ENCODE results near the gene AKT2.
A peak's percentile ranks its signal among the peaks of the same experiment; 100 is the strongest.

The AKT2 gene

GRCh38 chr19:40216013-40216776, 69.0 kb downstream of the AKT2 start:
- DNase-seq, result no peak

DNA sequence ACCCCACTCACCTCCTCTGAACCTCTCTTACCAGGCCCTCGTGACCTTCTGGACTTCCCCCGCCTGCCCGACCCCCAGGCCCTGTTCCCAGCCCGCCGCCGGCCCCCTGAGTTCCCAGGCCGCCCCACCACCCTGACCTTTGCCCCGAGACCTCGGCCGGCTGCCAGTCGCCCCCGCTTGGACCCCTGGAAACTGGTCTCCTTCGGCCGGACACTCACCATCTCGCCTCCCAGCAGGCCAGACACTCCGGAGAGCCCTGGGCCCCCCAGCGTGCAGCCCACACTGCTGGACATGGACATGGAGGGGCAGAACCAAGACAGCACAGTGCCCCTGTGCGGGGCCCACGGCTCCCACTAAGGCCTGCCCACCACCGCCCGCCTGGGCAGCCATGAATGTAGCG, 70.2 kb downstream of the AKT2 start:
- DNase-seq, result no peak

DNA sequence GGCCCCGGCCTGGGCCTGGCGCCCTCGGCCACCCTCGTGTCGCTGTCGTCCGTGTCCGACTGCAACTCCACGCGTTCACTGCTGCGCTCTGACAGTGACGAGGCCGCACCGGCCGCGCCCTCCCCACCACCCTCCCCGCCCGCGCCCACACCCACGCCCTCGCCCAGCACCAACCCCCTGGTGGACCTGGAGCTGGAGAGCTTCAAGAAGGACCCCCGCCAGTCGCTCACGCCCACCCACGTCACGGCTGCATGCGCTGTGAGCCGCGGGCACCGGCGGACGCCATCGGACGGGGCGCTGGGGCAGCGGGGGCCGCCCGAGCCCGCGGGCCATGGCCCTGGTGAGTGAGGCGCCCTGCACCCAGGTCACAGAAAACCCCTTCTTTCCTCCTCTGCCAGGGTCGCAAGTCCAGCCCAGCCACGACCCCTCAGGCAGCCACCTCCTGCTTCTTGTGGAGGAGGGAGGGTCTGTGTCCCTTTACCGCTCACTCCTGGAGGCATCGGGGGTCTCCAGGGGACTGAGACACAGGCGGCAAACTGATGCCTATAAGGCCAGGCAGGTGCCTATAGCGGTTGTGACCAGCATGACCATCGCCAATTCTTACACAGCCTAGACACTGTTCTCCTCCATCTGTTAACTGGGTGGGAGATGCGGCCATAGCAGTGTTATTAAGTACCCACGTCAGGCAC, 71.1 kb downstream of the AKT2 start:
- no peak for DNase-seq

GRCh38 chr19:40213251-40213829, 71.8 kb downstream of the AKT2 start:
- DNase-seq, result no peak

DNA sequence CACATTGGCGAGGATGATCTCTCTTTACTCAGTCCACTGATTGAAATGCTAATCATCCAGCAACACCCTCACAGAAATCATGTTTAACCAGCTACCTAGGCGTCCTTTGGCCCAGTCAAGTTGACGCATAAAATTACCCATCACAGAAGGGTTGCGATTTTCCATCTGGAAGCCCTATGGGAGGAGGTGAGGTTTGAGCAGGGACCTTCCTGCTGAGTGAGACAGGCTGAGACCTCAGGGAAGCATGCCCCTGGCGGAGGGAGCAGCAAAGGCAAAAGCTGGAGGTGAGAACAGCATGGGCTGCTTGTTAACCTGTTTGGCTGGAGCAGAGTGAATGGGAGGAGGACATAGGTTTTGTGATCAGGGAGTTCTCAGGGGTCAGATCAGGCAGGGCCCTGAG, 74.3 kb downstream of the AKT2 start:
- no peak for DNase-seq

GRCh38 chr19:40208602-40209001, 76.5 kb downstream of the AKT2 start:
- DNase-seq, result no peak

- no peak for DNase-seq
Measured at GRCh38 chr19:40205760-40206159, 79.4 kb downstream of the AKT2 start.

DNA sequence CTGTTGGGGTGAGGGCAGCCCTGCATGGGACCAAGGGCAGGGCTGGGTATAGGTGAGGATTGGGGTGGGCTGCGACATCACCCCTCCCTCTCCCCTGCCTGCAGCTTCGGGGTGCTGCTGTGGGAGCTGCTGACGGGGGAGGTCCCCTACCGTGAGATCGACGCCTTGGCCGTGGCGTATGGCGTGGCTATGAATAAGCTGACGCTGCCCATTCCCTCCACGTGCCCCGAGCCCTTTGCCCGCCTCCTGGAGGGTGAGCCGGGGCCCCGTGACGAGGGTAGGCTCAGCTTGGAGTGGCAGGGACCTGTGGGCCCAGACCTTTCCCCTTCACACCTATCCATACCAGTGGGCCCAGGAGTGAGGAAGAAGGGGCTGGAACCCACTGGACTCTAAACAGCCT, 80.8 kb downstream of the AKT2 start:
- DNase-seq, result no peak

- DNase-seq, result no peak
Measured at GRCh38 chr19:40200341-40201099, 84.6 kb downstream of the AKT2 start.

DNA sequence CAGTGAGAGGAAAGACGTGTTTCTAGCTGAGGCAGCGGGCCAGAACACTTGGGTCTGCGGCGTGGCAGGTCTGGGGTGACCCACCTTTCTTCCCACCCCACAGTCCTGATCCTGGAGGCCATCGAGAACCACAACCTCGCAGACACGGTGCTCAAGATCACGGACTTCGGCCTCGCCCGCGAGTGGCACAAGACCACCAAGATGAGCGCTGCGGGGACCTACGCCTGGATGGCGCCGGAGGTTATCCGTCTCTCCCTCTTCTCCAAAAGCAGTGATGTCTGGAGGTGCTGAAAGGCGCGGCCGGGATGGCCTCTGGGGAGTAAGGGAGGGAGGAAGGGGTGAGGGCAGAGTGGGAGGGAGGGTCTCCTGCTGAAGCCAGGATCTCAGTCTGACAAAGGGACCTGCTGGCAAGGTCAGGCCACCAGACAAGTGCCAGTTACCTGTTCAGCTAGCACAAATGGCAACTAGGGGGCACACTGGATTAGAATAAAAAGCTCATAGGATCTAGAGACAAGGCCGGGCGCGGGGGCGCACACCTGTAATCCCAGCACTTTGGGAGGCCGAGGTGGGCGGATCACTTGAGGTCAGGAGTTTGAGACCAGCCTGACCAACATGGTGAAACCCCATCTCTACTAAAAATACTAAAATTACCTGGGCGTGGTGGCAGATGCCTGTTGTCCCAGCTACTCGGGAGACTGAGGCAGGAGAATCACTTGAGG, 86.7 kb downstream of the AKT2 start:
- DNase-seq, result no peak

DNA sequence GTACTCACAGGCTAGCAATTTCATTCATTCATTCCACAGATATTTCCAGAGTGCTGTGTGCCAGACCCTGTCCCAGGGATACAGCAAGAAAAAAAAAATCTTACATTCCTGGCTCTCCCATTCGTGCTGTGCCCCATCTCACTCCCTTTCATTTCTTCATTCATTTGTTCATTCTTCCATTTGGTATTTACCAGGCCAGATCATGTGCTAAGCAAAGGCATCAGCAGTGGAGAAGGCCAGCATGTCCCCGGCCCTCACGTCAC, 91.6 kb downstream of the AKT2 start:
- no peak for DNase-seq

- no peak for DNase-seq
Measured at GRCh38 chr19:40192758-40193586, 92.2 kb downstream of the AKT2 start.

DNA sequence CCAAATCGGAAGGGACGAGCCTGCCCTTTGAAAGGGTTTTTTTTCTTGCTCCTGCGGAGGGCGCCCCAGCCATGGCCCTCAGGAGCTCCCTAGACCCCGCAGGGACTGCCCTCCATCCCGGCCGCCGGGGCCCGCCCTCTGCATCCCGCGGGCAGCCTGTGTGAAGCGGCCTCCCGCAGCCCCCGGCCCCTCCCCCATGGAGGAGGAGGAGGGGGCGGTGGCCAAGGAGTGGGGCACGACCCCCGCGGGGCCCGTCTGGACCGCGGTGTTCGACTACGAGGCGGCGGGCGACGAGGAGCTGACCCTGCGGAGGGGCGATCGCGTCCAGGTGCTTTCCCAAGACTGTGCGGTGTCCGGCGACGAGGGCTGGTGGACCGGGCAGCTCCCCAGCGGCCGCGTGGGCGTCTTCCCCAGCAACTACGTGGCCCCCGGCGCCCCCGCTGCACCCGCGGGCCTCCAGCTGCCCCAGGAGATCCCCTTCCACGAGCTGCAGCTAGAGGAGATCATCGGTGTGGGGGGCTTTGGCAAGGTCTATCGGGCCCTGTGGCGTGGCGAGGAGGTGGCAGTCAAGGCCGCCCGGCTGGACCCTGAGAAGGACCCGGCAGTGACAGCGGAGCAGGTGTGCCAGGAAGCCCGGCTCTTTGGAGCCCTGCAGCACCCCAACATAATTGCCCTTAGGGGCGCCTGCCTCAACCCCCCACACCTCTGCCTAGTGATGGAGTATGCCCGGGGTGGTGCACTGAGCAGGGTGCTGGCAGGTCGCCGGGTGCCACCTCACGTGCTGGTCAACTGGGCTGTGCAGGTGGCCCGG, 93.1 kb downstream of the AKT2 start:
- peak; percentile 31 for DNase-seq

- DNase-seq, result peak; percentile 82
Measured at GRCh38 chr19:40190891-40191835, 94.0 kb downstream of the AKT2 start, which contains the start of gene MAP3K10. TSS of gene MAP3K10 (plus strand) at chr19:40191426. CDS start at chr19:40192032, 606 bp downstream.

- no peak for DNase-seq
Measured at GRCh38 chr19:40184273-40184672, 100.9 kb downstream of the AKT2 start.
